ENCODE results near the gene AKNAD1.
"Not testable (repeated sequence)": the region's sequence is repeated elsewhere in the genome, so short reads cannot be mapped to it uniquely, and the experiment has no call there.

The AKNAD1 gene

DNA sequence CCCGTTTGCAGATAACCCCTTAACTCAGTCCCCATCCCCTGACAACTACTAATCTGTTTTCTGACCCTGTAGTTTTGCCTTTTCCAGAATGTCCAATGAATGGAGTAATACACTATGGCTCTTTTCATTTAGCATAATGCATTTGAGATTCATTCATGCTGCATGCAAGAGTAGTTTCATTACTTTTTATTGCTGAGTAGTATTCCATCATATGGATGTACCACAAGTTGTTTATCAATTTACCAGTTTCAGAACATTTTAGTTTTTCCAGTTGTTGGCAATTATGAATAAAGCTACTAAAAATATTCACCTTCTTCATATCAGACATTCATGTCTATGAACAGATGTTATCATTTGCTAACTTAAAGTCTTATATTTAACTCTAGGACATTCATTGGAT, 65.1 kb downstream of the AKNAD1 start:
- no peak for ATAC-seq
- peak; percentile 95 for TF ChIP-seq ZNF8 (CRISPR knock-in tag; IDR thresholded peaks at IDR 0.05)
- TF ChIP-seq ZFP3 (CRISPR knock-in tag; IDR thresholded peaks at IDR 0.05), result no peak
- no peak for TF ChIP-seq OSR1 (CRISPR knock-in tag; IDR thresholded peaks at IDR 0.05)
- TF ChIP-seq RARB (CRISPR knock-in tag; IDR thresholded peaks at IDR 0.05), result no peak

DNA sequence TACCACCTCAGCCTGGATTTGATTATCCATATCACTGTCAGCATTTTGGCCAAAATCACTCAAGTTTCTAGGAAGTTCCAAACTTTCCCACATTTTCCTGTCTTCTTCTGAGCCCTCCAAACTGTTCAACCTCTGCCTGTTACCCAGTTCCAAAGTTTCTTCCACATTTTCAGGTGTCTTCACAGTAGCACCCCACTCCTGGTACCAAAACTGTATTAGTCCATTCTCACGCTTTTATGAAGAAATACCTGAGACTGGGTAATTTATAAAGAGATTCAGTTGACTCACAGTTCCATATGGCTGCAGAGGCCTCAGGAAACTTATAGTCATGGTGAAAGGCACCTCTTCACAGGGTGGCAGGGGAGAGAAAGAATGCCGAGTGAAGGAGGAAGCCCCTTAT, 71.0 kb downstream of the AKNAD1 start:
- ATAC-seq, result no peak
- TF ChIP-seq ZC3H10 (CRISPR knock-in tag; IDR thresholded peaks at IDR 0.05) (no peak), CSDC2 (CRISPR knock-in tag; IDR thresholded peaks at IDR 0.05) (no peak)

DNA sequence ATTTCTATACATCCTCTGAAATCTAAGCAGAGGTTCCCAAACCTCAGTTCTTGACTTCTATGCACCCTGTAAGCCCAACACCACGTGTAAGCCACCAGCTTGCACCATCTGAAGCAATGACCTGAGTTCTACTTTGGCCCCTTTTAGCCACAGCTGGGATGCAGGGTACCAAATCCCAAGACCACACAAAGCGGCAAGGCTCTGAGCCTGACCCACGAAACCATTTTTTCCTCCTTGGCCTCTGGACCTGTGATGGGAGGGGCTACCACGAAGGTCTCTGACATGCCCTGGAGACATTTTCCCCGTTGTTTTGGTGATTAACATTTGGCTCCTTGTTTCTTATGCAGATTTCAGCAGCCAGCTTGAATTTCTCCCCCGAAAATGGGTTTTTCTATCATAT, 71.6 kb downstream of the AKNAD1 start:
- no peak for ATAC-seq
- TF ChIP-seq, protein P1, sequence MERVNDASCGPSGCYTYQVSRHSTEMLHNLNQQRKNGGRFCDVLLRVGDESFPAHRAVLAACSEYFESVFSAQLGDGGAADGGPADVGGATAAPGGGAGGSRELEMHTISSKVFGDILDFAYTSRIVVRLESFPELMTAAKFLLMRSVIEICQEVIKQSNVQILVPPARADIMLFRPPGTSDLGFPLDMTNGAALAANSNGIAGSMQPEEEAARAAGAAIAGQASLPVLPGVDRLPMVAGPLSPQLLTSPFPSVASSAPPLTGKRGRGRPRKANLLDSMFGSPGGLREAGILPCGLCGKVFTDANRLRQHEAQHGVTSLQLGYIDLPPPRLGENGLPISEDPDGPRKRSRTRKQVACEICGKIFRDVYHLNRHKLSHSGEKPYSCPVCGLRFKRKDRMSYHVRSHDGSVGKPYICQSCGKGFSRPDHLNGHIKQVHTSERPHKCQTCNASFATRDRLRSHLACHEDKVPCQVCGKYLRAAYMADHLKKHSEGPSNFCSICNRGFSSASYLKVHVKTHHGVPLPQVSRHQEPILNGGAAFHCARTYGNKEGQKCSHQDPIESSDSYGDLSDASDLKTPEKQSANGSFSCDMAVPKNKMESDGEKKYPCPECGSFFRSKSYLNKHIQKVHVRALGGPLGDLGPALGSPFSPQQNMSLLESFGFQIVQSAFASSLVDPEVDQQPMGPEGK (CRISPR knock-in tag; IDR thresholded peaks at IDR 0.05; ENCODE audit: borderline replicate concordance), result no peak
- TF ChIP-seq TCF4 (CRISPR knock-in tag; IDR thresholded peaks at IDR 0.05; ENCODE audit: borderline replicate concordance), result no peak
- no peak for TF ChIP-seq ZC3H10 (CRISPR knock-in tag; IDR thresholded peaks at IDR 0.05)
- TF ChIP-seq TOX (CRISPR knock-in tag; IDR thresholded peaks at IDR 0.05; ENCODE audit: borderline replicate concordance), result no peak

DNA sequence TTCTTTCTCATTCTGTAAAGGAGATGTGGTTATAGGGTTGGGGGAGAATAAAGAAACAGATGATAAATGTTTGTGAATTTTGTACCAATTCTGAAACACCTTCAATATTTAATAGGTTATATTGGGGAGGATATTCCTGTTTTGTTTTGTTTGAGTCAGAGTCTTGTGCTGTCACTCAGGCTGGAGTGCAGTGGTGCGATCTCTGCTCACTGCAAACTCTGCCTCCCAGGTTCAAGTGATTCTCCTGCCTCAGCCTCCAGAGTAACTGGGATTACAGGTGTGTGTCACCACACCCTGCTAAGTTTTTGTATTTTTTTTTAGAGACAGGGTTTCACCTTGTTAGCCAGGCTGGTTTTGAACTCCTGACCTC, 75.3 kb downstream of the AKNAD1 start:
- ATAC-seq, result not testable (repeated sequence)

DNA sequence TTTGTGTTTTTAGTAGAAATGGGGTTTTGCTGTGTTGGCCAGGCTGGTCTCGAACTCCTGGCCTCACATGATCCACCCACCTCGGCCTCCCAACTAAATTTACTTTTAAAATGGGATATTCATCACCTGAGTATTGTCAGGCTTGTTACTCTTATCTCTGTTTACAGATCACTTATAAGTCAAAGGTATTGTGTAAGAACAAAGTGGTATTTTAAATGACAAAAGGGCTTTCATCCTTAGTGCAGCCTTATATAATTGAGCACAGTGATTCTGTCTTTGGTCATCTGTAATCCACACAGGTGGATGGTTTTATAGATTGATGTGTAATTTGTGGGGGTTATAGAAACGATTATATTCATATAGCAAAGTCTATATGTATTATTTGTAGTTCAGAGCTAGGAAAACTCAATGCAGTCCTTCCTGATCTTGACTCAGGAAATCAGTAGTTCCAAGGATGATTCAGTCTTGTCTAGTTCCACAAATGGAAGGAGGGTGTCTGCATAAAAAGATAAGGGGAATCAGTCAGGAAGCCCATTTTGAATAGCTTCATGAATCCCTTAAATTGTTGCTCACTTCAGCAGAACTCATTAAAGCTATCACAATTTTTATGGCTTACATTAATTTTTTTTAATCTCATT, 75.8 kb downstream of the AKNAD1 start:
- no peak for ATAC-seq
- no peak for TF ChIP-seq OSR1 (CRISPR knock-in tag; IDR thresholded peaks at IDR 0.05)
- TF ChIP-seq ZNF565 (CRISPR knock-in tag; conservative IDR thresholded peaks at IDR 0.05; ENCODE audit: low read depth), result no peak
- no peak for TF ChIP-seq PPARA (CRISPR knock-in tag; IDR thresholded peaks at IDR 0.05; ENCODE audit: borderline replicate concordance)
- no peak for TF ChIP-seq ESRRG (CRISPR knock-in tag; IDR thresholded peaks at IDR 0.05)
- no peak for TF ChIP-seq RARB (CRISPR knock-in tag; IDR thresholded peaks at IDR 0.05)
- TF ChIP-seq ZNF8 (CRISPR knock-in tag; IDR thresholded peaks at IDR 0.05), result no peak

DNA sequence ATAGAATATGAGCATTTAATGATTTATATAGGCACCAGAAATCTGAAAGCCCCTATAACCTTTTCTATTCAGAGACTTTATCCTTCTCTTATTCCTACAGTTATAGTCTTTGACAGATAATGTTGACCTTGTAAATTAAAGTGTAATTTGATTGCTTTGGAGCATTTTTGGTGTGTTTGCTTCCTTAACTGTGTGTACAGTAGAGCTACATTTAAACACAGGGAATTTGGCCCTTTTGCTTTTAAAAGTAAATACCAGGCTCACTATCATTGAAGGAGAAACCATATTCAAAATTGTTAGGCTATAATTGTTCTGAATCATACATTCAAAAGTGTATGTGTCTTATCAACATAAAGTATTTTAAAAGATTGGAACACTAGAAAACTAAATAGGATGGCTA, 77.4 kb downstream of the AKNAD1 start:
- no peak for TF ChIP-seq ESRRG (CRISPR knock-in tag; IDR thresholded peaks at IDR 0.05)
- no peak for TF ChIP-seq ZNF8 (CRISPR knock-in tag; IDR thresholded peaks at IDR 0.05)
- TF ChIP-seq PPARA (CRISPR knock-in tag; IDR thresholded peaks at IDR 0.05; ENCODE audit: borderline replicate concordance), result no peak
- TF ChIP-seq ZFP3 (CRISPR knock-in tag; IDR thresholded peaks at IDR 0.05), result no peak
- TF ChIP-seq TCF4 (CRISPR knock-in tag; IDR thresholded peaks at IDR 0.05; ENCODE audit: borderline replicate concordance), result no peak
- no peak for TF ChIP-seq ZC3H10 (CRISPR knock-in tag; IDR thresholded peaks at IDR 0.05)
- TF ChIP-seq, protein P1 (CRISPR knock-in tag; IDR thresholded peaks at IDR 0.05; ENCODE audit: borderline replicate concordance), result no peak
- TF ChIP-seq, protein P2, sequence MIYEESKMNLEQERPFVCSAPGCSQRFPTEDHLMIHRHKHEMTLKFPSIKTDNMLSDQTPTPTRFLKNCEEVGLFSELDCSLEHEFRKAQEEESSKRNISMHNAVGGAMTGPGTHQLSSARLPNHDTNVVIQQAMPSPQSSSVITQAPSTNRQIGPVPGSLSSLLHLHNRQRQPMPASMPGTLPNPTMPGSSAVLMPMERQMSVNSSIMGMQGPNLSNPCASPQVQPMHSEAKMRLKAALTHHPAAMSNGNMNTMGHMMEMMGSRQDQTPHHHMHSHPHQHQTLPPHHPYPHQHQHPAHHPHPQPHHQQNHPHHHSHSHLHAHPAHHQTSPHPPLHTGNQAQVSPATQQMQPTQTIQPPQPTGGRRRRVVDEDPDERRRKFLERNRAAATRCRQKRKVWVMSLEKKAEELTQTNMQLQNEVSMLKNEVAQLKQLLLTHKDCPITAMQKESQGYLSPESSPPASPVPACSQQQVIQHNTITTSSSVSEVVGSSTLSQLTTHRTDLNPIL (CRISPR knock-in tag; IDR thresholded peaks at IDR 0.05; ENCODE audit: low read depth), result no peak
- TF ChIP-seq SNAI2 (CRISPR knock-in tag; IDR thresholded peaks at IDR 0.05), result no peak
- TF ChIP-seq, protein P3, sequence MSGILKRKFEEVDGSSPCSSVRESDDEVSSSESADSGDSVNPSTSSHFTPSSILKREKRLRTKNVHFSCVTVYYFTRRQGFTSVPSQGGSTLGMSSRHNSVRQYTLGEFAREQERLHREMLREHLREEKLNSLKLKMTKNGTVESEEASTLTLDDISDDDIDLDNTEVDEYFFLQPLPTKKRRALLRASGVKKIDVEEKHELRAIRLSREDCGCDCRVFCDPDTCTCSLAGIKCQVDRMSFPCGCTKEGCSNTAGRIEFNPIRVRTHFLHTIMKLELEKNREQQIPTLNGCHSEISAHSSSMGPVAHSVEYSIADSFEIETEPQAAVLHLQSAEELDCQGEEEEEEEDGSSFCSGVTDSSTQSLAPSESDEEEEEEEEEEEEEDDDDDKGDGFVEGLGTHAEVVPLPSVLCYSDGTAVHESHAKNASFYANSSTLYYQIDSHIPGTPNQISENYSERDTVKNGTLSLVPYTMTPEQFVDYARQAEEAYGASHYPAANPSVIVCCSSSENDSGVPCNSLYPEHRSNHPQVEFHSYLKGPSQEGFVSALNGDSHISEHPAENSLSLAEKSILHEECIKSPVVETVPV (CRISPR knock-in tag; IDR thresholded peaks at IDR 0.05), result no peak
- TF ChIP-seq TOX (CRISPR knock-in tag; IDR thresholded peaks at IDR 0.05; ENCODE audit: borderline replicate concordance), result no peak
- TF ChIP-seq ZNF565 (CRISPR knock-in tag; conservative IDR thresholded peaks at IDR 0.05; ENCODE audit: low read depth), result no peak
- no peak for TF ChIP-seq RARB (CRISPR knock-in tag; IDR thresholded peaks at IDR 0.05)
- no peak for TF ChIP-seq ARNTL (CRISPR knock-in tag; IDR thresholded peaks at IDR 0.05; ENCODE audit: borderline replicate concordance, low read depth)
- no peak for TF ChIP-seq CSDC2 (CRISPR knock-in tag; IDR thresholded peaks at IDR 0.05)
- TF ChIP-seq, protein P4, sequence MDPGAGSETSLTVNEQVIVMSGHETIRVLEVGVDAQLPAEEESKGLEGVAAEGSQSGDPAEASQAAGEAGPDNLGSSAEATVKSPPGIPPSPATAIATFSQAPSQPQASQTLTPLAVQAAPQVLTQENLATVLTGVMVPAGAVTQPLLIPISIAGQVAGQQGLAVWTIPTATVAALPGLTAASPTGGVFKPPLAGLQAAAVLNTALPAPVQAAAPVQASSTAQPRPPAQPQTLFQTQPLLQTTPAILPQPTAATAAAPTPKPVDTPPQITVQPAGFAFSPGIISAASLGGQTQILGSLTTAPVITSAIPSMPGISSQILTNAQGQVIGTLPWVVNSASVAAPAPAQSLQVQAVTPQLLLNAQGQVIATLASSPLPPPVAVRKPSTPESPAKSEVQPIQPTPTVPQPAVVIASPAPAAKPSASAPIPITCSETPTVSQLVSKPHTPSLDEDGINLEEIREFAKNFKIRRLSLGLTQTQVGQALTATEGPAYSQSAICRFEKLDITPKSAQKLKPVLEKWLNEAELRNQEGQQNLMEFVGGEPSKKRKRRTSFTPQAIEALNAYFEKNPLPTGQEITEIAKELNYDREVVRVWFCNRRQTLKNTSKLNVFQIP (CRISPR knock-in tag; IDR thresholded peaks at IDR 0.05; ENCODE audit: borderline replicate concordance, low read depth), result no peak
- no peak for ATAC-seq
